Activated CD4-positive, alpha-beta T cell treated with anti-CD3 and anti-CD28 coated beads, Interleukin-2, amount 10 ng/mL, durations not matched to agents 24 days and 14 days (primary cell): ENCODE results near the gene ZBTB39. TPM values are rescaled to one million over a fixed set of nuclear protein-coding genes. Genes with fewer than 3 reads are reported as not detected.
A peak's percentile ranks its signal among the peaks of the same experiment; 100 is the strongest.

Experiments used
- DNase-seq: peaks from one replicate; pipeline ENCODE4 v3.0.0; 2022
- H3K27ac Mint-ChIP-seq: one replicate; pipeline ENCODE4 v1.8.0; 2022; ENCODE audit warnings: mild to moderate bottlenecking, mixed read lengths
- H3K27me3 Mint-ChIP-seq: one replicate; pipeline ENCODE4 v1.8.0; 2022; ENCODE audit warnings: mixed read lengths
- H3K36me3 Mint-ChIP-seq: one replicate; pipeline ENCODE4 v1.8.0; 2022; ENCODE audit warnings: low read depth, mild to moderate bottlenecking, mixed read lengths
- H3K4me1 Mint-ChIP-seq: one replicate; pipeline ENCODE4 v1.8.0; 2021; ENCODE audit warnings: mixed read lengths
- H3K4me3 Mint-ChIP-seq: one replicate; pipeline ENCODE4 v1.8.0; 2022; ENCODE audit warnings: mild to moderate bottlenecking, moderate library complexity, mixed read lengths
- H3K9me3 Mint-ChIP-seq: one replicate; pipeline ENCODE4 v1.8.0; 2021; ENCODE audit warnings: mixed read lengths
- intact Hi-C: fragments of 100-400 bp; cut with micrococcal nuclease; formaldehyde crosslinking; loops from one replicate; pipeline ENCODE4 v1.15.1; 2023
- total RNA-seq: library from RNA; stranded (reverse); gene quantifications from 2 replicates; pipeline ENCODE4 v1.2.3, GENCODE V29; 2022

The ZBTB39 gene
- total RNA-seq, 1 donor from 2014 or later, result 11.0 TPM

- H3K4me3 Mint-ChIP-seq, result no peak overlapping the region
- H3K27ac Mint-ChIP-seq, result peak overlapping the region; percentile 32
- intact Hi-C loops, result loop anchor here (10.0 kb wide), 1 partner anchor 367 kb away; the partner anchor contains the start of gene BAZ2A
- no peaks in the 10 kb centered on the region for H3K9me3 Mint-ChIP-seq
- no peaks in the 10 kb centered on the region for H3K27me3 Mint-ChIP-seq
- peaks cover 52% of the 10 kb centered on the region for H3K4me1 Mint-ChIP-seq
- H3K36me3 Mint-ChIP-seq, result peaks cover 48% of the 10 kb centered on the region
- peak; percentile 93 for DNase-seq
These were observed 4.9 kb downstream of the ZBTB39 start for GRCh38 chr12:57001448-57001906.

GRCh38 chr12:57000393-57000792 is 6.0 kb downstream of the ZBTB39 start:
- intact Hi-C loops, result loop anchor here (10.0 kb wide), 1 partner anchor 366 kb away; the partner anchor contains the start of gene BAZ2A
- no peak for DNase-seq
- H3K4me3 Mint-ChIP-seq, result no peak overlapping the region
- H3K4me1 Mint-ChIP-seq, result peaks cover 49% of the 10 kb centered on the region
- no peaks in the 10 kb centered on the region for H3K9me3 Mint-ChIP-seq
- peaks cover 46% of the 10 kb centered on the region for H3K36me3 Mint-ChIP-seq
- H3K27ac Mint-ChIP-seq, result peak overlapping the region; percentile 56
- no peaks in the 10 kb centered on the region for H3K27me3 Mint-ChIP-seq

GRCh38 chr12:56999456-56999855 is 6.9 kb downstream of the ZBTB39 start:
- intact Hi-C loops, result loop anchor here (2.0 kb wide), 1 partner anchor 65 kb away; no protein-coding TSS in a partner anchor
- Mint-ChIP-seq H3K27me3 (no peaks in the 10 kb centered on the region), H3K4me3 (no peak overlapping the region), H3K9me3 (no peaks in the 10 kb centered on the region), H3K4me1 (peaks cover 41% of the 10 kb centered on the region), H3K27ac (peak overlapping the region; percentile 73), H3K36me3 (peaks cover 43% of the 10 kb centered on the region)
- no peak for DNase-seq

GRCh38 chr12:56998981-56999380 is 7.4 kb downstream of the ZBTB39 start:
- DNase-seq, result peak; percentile 82
- Mint-ChIP-seq H3K36me3 (peaks cover 38% of the 10 kb centered on the region), H3K9me3 (no peaks in the 10 kb centered on the region), H3K27me3 (no peaks in the 10 kb centered on the region), H3K4me3 (peak overlapping the region; percentile 35), H3K4me1 (peaks cover 41% of the 10 kb centered on the region), H3K27ac (peak overlapping the region; percentile 73)
- intact Hi-C loops, result loop anchor here (2.0 kb wide), 1 partner anchor 66 kb away; no protein-coding TSS in a partner anchor

- H3K4me1 Mint-ChIP-seq, result peaks cover 41% of the 10 kb centered on the region
- no peaks in the 10 kb centered on the region for H3K9me3 Mint-ChIP-seq
- H3K27ac Mint-ChIP-seq, result no peak overlapping the region
- intact Hi-C loops, result loop anchor here (2.0 kb wide), 1 partner anchor 66 kb away; no protein-coding TSS in a partner anchor
- peaks cover 34% of the 10 kb centered on the region for H3K36me3 Mint-ChIP-seq
- no peaks in the 10 kb centered on the region for H3K27me3 Mint-ChIP-seq
- peak overlapping the region; percentile 32 for H3K4me3 Mint-ChIP-seq
- DNase-seq, result no peak
These were observed 8.0 kb downstream of the ZBTB39 start for GRCh38 chr12:56998316-56998715.

GRCh38 chr12:56996793-56997545 is 9.4 kb downstream of the ZBTB39 start:
- Mint-ChIP-seq H3K4me3 (no peak overlapping the region), H3K27me3 (no peaks in the 10 kb centered on the region), H3K9me3 (no peaks in the 10 kb centered on the region), H3K27ac (no peak overlapping the region), H3K36me3 (peaks cover 29% of the 10 kb centered on the region), H3K4me1 (peaks cover 37% of the 10 kb centered on the region)
- intact Hi-C loops, result no loop called here
- no peak for DNase-seq

- intact Hi-C loops, result no loop called here
- peaks cover 22% of the 10 kb centered on the region for H3K36me3 Mint-ChIP-seq
- H3K27ac Mint-ChIP-seq, result no peak overlapping the region
- DNase-seq, result no peak
- no peaks in the 10 kb centered on the region for H3K27me3 Mint-ChIP-seq
- peaks cover 37% of the 10 kb centered on the region for H3K4me1 Mint-ChIP-seq
- no peaks in the 10 kb centered on the region for H3K9me3 Mint-ChIP-seq
- no peak overlapping the region for H3K4me3 Mint-ChIP-seq
These were observed 10.3 kb downstream of the ZBTB39 start for GRCh38 chr12:56995930-56996496.

- no peak for DNase-seq
- Mint-ChIP-seq H3K27me3 (no peaks in the 10 kb centered on the region), H3K36me3 (peaks cover 20% of the 10 kb centered on the region), H3K4me3 (no peak overlapping the region), H3K4me1 (peaks cover 36% of the 10 kb centered on the region), H3K9me3 (no peaks in the 10 kb centered on the region), H3K27ac (no peak overlapping the region)
- intact Hi-C loops, result no loop called here
These were observed 11.0 kb downstream of the ZBTB39 start for GRCh38 chr12:56995201-56995929.

- intact Hi-C loops, result no loop called here
- H3K4me3 Mint-ChIP-seq, result no peak overlapping the region
- no peak for DNase-seq
- peaks cover 27% of the 10 kb centered on the region for H3K4me1 Mint-ChIP-seq
- H3K9me3 Mint-ChIP-seq, result no peaks in the 10 kb centered on the region
- peaks cover 4% of the 10 kb centered on the region for H3K27me3 Mint-ChIP-seq
- H3K36me3 Mint-ChIP-seq, result peaks cover 12% of the 10 kb centered on the region
- no peak overlapping the region for H3K27ac Mint-ChIP-seq
These were observed 12.1 kb downstream of the ZBTB39 start for GRCh38 chr12:56994231-56994746.

GRCh38 chr12:56993346-56993745 is 13.0 kb downstream of the ZBTB39 start:
- peaks cover 8% of the 10 kb centered on the region for H3K36me3 Mint-ChIP-seq
- H3K4me3 Mint-ChIP-seq, result no peak overlapping the region

GRCh38 chr12:56991319-56992246 is 14.8 kb downstream of the ZBTB39 start:
- peak overlapping the region; percentile 71 for H3K27ac Mint-ChIP-seq

More at GRCh38 chr12:56993346-56993745, 13.0 kb downstream of the ZBTB39 start:
- Mint-ChIP-seq H3K9me3 (no peaks in the 10 kb centered on the region), H3K27ac (no peak overlapping the region), H3K27me3 (peaks cover 8% of the 10 kb centered on the region), H3K4me1 (peaks cover 20% of the 10 kb centered on the region)
- intact Hi-C loops, result no loop called here
- no peak for DNase-seq

GRCh38 chr12:56990648-56991318 is 15.6 kb downstream of the ZBTB39 start:
- Mint-ChIP-seq H3K4me1 (peaks cover 24% of the 10 kb centered on the region), H3K36me3 (peaks cover 2% of the 10 kb centered on the region), H3K27me3 (peaks cover 8% of the 10 kb centered on the region), H3K9me3 (no peaks in the 10 kb centered on the region), H3K4me3 (no peak overlapping the region), H3K27ac (peak overlapping the region; percentile 71)
- intact Hi-C loops, result no loop called here
- DNase-seq, result no peak

More at GRCh38 chr12:56991319-56992246, 14.8 kb downstream of the ZBTB39 start:
- intact Hi-C loops, result no loop called here
- no peaks in the 10 kb centered on the region for H3K9me3 Mint-ChIP-seq
- peaks cover 24% of the 10 kb centered on the region for H3K4me1 Mint-ChIP-seq
- peaks cover 2% of the 10 kb centered on the region for H3K36me3 Mint-ChIP-seq
- H3K4me3 Mint-ChIP-seq, result no peak overlapping the region
- H3K27me3 Mint-ChIP-seq, result peaks cover 8% of the 10 kb centered on the region
- DNase-seq, result no peak
